Activated CD4-positive, alpha-beta T cell treated with anti-CD3 and anti-CD28 coated beads for 1 hour (primary cell): ENCODE results near the gene ARPIN.
"Not testable (repeated sequence)": the region's sequence is repeated elsewhere in the genome, so short reads cannot be mapped to it uniquely, and the experiment has no call there.

Experiments used
- DNase-seq: peaks from one replicate; pipeline ENCODE4 v3.0.0-alpha.2; 2020

Gene ARPIN

DNA sequence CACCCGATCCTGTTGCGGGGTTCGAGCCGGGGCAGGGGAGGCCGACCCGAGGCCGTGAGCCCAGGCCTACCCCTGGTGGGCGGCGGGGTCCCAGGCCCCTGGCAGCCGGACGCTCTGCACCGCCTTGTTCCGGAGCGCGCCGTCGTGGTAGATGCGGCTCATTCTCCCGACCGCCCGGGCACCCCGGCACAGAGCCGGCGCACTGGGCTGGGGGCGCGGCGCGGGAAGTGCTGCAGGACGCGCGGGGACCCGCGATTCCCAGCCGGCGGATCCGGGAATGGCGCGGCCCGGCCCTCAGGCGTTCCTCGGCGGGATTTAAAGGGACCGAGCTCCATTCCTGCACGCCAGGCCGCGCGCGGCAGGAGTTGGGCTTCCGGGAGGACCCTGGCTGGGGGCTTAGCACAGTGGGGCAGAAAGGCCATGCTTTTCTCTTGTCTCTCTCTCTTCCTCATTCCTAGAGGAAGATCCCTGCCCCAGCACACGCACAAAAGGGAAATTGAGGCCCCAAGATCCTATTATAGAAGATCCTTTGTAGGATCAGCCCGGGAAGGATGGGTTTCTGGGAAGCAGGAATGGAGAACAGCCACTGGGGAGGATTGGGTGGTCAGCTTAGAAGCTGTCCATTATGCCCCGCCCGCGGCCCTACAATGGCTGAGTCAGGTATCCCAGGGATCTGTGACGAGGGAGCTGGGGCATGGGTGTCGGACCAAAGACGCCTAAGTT lies at the start of gene ARPIN:
Gene ARPIN, minus strand, starts transcription at position 279 of the 723 bp plus-strand sequence. Its CDS starts 117 bp downstream, at position 162.
- DNase-seq: no peak

GRCh38 chr15:89958107-89958805 lies 45.5 kb upstream of the ARPIN start:
- no peak for DNase-seq

- DNase-seq: not testable (repeated sequence)
These were observed 42.8 kb upstream of the ARPIN start for GRCh38 chr15:89955449-89955998.

DNA sequence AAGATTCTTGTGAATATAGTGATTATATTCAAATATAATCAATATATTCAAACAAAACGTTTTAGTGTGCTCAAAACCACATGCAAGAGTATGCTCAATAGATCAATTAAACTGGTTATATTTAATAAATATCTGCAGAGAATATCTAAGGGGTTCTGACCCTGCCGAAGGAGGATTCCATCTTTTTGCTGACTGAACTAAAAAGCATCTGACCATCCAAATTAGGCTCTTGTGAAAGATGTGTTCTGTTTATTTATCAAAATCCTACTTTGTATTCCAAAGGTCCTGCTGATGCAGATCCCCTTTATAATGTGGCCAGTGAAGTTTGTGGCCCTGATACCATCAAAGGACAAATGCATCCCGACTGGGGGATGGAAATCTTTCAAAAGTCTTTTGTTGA lies 41.8 kb upstream of the ARPIN start:
- DNase-seq: no peak

- DNase-seq: no peak
These were observed 36.0 kb upstream of the ARPIN start for GRCh38 chr15:89948796-89949195.

- DNase-seq: no peak
These were observed 34.6 kb upstream of the ARPIN start for GRCh38 chr15:89947385-89947784.

- no peak for DNase-seq
These were observed 34.0 kb upstream of the ARPIN start for GRCh38 chr15:89946681-89947299.

DNA sequence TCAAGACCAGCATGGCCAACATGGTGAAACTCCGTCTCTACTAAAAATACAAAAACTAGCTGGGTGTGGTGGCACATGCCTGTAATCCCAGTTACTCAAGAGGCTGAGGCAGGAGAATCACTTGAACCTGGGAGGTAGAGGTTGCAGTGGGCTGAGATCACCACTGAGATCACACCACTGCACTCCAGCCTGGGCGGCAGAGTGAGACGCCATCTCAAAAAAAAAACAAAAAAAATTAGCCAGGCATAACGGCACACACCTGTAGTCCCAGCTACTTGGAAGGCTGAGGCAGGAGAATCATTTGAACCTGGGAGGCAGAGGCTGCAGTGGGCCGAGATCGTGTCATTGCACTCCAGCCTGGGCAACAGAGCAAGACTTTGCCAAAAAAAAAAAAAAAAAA lies 31.0 kb upstream of the ARPIN start:
- not testable (repeated sequence) for DNase-seq

DNA sequence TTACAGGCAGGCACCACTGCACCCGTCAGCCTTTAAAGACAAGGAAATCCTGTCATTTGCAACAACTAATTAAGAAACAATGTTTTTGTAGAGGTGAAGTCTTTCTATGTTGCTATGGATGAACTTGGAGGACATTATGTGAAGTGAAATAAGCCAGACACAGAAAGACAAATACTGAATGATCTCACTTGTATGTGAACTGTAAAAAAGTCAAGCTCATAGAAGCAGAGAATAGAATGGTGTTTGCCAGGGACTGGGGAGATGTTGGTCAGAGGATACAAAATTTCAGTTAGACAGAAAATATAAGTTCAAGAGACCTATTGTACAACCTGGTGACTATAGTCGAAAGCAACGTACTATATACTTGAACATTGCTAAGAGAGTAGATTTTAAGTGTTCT lies 27.2 kb upstream of the ARPIN start:
- no peak for DNase-seq

- not testable (repeated sequence) for DNase-seq
These were observed 26.6 kb upstream of the ARPIN start for GRCh38 chr15:89939377-89939776.

DNA sequence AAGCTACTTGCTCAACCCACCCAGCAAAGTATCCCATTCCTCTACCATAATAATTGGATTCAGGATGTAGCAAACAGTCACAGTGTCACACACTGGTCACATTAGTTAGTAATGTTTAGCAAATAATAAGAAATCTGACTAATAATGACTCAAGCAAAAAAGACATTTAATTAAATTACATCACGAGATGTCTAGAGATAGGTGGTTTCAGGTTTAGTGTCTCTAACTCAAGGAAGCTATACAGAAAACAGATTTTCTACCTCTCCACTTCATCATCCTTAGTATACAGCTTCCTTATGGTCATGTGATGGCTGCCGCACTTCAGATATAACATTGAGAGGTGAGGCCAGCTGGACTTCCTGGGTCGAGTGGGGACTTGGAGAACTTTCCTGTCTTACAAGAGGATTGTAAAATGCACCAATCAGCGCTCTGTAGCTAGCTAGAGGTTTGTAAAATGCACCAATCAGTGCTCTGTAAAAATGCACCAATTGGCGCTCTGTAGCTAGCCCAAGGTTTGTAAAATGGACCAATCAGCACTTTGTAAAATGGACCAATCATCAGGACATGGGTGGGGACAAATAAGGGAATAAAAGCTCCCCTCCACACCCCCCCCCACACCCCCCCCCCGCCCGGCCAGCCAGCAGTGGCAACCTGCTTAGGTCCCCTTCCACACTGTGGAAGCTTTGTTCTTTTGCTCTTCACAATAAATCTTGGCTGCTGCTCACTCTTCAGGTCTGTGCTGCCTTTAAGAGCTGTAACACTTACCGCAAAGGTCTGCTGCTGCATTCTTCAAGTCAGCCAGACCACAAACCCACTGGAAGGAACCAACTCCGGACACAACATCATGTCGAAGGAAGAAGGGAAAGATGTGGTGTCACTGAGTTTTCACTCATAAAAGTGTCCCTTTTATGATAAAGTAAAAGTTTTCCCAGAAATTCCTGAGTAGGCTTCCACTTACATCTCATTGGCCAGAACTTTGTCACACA lies 24.9 kb upstream of the ARPIN start:
- no peak for DNase-seq

GRCh38 chr15:89936786-89937265 lies 24.1 kb upstream of the ARPIN start:
- DNase-seq: no peak

DNA sequence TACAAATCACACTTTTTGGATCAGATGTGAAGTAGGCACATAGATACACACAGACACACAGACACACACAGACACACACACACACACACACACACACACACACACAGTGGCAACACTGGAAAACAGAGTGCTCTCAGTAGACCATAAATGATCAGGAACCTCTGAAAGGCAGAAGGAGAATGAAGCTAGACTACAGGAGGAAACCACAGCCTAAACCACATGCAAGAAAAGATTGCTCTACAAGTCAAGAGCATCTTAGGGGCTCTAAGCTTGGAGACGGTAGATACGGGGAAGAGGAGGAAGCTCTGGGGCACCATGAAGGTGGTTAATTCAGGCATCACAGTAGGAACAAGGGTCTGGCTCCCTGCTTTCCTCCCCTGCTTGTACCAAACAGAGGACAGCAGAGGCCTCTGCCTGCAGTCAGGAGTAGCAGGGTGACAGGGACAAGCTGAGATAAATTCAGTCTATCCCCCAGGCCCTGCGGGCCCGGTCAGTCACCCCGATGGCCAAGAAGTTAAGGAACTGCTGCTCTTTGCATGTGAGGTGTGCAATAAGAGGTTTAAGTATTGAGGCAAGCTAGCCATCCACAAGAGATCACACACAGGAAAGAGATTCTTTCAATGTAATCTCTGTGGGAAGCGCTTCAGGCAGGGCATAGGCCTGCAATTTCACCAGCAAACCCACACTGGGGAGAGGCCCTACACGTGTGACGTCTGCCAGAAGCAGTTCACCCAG lies 23.5 kb upstream of the ARPIN start:
- no peak for DNase-seq

- no peak for DNase-seq
These were observed 20.1 kb upstream of the ARPIN start for GRCh38 chr15:89932880-89933279.

DNA sequence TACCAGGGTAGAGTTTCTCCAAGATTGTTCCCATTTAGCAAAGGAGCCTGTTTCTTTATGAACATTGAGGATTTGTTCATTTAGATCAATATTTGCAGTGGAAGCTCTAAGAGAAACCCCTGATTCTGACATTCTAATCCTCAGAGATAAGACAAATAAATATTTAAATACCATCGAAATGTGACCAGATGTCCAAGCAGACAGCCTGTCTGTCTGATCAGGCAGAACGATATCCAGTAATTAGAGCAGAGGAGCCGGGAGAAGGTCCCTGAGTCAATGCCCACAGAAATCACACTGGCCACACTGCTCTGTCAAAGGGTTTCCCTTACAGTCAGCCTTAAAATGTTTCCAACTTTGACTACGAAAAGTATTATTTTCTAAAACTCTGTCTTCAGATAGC lies 15.7 kb upstream of the ARPIN start:
- no peak for DNase-seq

DNA sequence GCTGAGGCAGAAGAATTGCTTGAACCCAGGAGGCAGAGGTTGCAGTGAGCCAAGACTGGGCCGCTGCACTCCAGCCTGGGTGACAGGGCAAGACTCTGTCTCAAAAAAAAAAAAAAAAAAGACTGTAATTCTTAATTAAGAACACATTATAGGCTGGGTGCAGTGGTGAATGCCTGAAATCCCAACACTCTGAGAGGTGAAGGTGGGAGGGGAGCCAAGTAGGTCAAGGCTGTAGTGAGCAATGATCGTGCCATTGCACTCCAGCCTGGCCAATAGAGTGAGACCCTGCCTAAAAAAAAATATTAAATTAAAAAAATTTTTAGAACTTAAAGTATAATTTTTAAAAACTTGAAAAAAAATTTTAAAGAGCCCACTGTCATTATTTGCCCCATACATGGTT lies 13.4 kb upstream of the ARPIN start:
- no peak for DNase-seq

GRCh38 chr15:89917442-89918101 lies 4.8 kb upstream of the ARPIN start:
- DNase-seq: no peak

- no peak for DNase-seq
These were observed 3.9 kb upstream of the ARPIN start for GRCh38 chr15:89916660-89917059.

DNA sequence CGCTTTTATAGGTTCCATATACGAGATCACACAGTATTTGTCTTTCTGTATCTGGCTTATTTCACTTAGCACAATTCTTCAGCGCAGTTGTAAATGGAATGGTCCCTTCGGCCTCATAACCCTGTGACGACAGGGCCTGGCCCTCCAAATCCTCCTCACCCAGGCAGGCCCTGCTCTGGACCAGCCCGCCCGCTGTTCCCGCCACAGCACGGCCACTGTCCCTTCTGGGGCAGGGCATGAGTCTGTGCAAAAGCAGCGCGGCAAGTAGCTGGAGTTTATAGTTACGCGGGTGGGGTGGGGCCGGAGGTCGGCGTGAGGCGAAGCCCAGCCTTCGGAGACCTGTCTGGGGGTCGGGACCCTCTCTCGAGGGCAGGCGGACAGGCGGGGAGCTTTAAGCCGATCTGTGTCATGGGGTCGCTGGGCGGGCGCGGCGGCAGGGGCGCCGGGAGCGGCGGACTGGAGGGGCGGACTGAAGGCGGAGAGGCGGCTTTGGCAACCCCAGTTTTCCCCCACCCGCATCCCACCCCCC lies 543 bp downstream of the ARPIN start:
- DNase-seq: no peak

GRCh38 chr15:89910891-89911626 lies 1.7 kb downstream of the ARPIN start:
- DNase-seq: no peak
